ENCODE results near the gene NFYC. TPM values are rescaled to one million over a fixed set of nuclear protein-coding genes. Genes with fewer than 3 reads are reported as not detected.

NFYC gene
- total and polyA plus RNA-seq, 3 donors from 2014 or later = 69.1 to 83.9 (median 70.0) TPM

DNA sequence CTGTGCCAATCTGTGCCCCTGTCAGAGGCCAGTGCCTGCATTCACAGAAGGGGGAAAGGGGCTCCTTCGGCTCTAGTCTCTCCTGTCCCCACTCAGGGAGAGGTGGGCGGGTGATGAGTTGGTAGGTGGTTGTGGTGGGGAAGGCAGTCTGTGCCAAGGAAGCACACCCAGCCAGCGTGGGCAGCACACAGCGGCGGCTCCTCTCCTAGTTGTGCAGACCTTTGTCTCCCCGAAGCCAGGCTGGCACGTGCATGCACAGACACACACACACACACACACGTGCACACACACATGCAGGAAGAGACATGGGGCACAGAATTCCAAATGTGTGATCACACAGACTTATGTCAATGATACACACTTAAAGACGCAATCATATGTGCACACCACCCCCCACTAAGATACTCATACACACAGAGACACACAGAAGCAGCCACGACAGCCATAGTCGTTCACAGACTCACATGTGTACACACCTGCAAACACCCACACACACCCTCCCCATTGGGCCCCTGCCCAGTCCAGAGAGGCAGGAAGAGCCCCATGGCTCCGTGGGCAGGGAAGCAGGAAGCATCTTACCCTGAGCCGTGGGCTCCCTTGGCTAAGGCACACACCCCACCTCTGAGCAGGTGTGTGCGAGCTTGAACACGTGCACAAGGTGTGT, 42.4 kb upstream of the NFYC start:
- intact Hi-C loops (cut with DNase I; ENCODE audit: low total_unique reads) = no loop called here
- no peaks in the 10 kb centered on the region for H3K27me3 ChIP-seq
- no peaks in the 10 kb centered on the region for H3K9me3 ChIP-seq
- TF ChIP-seq, protein P1, sequence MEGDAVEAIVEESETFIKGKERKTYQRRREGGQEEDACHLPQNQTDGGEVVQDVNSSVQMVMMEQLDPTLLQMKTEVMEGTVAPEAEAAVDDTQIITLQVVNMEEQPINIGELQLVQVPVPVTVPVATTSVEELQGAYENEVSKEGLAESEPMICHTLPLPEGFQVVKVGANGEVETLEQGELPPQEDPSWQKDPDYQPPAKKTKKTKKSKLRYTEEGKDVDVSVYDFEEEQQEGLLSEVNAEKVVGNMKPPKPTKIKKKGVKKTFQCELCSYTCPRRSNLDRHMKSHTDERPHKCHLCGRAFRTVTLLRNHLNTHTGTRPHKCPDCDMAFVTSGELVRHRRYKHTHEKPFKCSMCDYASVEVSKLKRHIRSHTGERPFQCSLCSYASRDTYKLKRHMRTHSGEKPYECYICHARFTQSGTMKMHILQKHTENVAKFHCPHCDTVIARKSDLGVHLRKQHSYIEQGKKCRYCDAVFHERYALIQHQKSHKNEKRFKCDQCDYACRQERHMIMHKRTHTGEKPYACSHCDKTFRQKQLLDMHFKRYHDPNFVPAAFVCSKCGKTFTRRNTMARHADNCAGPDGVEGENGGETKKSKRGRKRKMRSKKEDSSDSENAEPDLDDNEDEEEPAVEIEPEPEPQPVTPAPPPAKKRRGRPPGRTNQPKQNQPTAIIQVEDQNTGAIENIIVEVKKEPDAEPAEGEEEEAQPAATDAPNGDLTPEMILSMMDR (IDR thresholded peaks at IDR 0.05) = no peak
- TF ChIP-seq POLR2A (IDR thresholded peaks at IDR 0.05) = no peak
- no peak overlapping the region for H3K4me3 ChIP-seq
- WGBS, 2 donors = 85 to 86% methylated on average over 15 of the region's 15 CpGs
- DNase-seq = no peak
- H3K36me3 ChIP-seq (ENCODE audit: low read depth, missing control alignments) = no peaks in the 10 kb centered on the region
- H3K27ac ChIP-seq = no peak overlapping the region
- H3K4me1 ChIP-seq = no peaks in the 10 kb centered on the region

DNA sequence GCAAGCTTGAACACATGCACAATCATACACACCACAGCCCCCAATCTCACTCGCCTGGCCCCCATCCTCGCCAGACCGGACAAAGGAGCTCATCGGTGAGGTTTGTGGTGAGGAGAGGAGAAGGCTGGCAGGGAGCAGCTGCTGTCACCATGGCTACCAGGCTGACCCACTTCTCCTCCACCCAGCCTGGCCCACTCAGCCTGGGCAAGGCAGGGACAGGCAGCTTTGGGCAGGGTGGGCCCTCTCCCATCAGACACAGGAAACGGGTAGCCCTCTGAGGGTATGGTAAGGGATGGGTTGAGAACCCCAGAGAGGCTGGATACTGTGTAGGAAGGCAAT, 41.9 kb upstream of the NFYC start:
- WGBS, 2 donors = 94 to 96% methylated on average over 4 to 5 of the region's 5 CpGs
- TF ChIP-seq, protein P1 (IDR thresholded peaks at IDR 0.05) = no peak
- no peak for TF ChIP-seq POLR2A (IDR thresholded peaks at IDR 0.05)
- no peak overlapping the region for H3K4me3 ChIP-seq
- H3K9me3 ChIP-seq = no peaks in the 10 kb centered on the region
- DNase-seq = no peak
- no peak overlapping the region for H3K27ac ChIP-seq
- intact Hi-C loops (cut with DNase I; ENCODE audit: low total_unique reads) = no loop called here
- no peaks in the 10 kb centered on the region for H3K27me3 ChIP-seq
- no peaks in the 10 kb centered on the region for H3K36me3 ChIP-seq (ENCODE audit: low read depth, missing control alignments)
- H3K4me1 ChIP-seq = no peaks in the 10 kb centered on the region

DNA sequence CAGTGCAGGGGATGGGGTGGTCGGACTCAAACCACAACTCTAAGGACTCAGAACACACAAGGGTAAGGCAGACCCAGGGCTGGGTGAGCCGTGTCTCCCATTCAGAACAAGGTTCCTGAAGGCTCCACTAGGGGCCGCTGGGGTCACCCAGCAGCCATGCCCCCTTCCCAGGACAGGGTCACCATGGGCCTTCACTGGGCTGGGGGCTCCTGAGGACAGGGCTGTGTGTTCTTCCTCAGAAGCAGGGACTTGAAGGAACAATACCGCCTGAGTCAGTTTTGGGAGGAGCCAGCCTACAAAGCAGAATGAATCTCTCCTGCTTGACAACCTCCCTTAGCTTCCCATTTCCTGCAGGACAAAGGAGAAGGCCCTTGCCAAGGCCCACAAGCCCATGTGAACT, 41.4 kb upstream of the NFYC start:
- Histone ChIP-seq H3K4me1 (no peaks in the 10 kb centered on the region), H3K27me3 (no peaks in the 10 kb centered on the region), H3K9me3 (no peaks in the 10 kb centered on the region), H3K4me3 (no peak overlapping the region), H3K27ac (no peak overlapping the region), H3K36me3 (ENCODE audit: low read depth, missing control alignments) (no peaks in the 10 kb centered on the region)
- TF ChIP-seq, protein P1 (IDR thresholded peaks at IDR 0.05) = no peak
- no peak for TF ChIP-seq POLR2A (IDR thresholded peaks at IDR 0.05)
- WGBS, 2 donors = 70 to 77% methylated on average over 1 to 4 of the region's 4 CpGs
- no peak for DNase-seq
- intact Hi-C loops (cut with DNase I; ENCODE audit: low total_unique reads) = no loop called here

DNA sequence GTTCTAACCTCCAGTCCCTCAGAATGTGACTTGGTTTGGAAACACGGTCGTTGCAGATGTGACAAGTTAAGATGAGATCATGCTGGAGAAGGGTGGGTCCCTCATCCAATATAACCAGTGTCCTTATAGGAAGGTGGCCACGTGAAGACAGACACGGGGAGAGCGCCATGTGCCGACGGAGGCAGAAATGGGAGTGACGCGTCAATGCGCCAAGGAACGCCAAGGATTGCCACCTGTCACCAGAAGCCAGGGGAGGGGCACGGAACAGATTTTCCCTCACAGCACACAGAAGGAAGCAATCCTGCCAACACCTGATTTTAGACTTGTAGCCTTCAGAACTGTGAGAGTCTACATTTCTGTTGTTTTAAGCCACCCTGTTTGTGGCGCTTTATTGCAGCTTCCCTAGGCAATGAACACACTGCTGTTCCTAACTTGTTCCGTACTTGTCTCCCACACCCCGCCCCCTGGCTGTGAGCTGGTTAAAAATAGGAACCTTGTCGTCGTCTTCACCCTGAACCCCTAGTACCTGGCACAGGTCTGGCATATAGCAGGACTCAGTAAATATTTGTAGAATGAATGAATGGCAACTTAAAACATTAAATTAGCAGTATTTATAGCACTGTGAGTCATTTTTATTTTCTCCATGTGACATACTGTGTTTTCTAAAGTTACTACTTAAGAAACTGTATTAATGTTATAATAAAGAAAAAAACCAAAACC, 40.2 kb upstream of the NFYC start:
- TF ChIP-seq, protein P1 (IDR thresholded peaks at IDR 0.05) = no peak
- TF ChIP-seq POLR2A (IDR thresholded peaks at IDR 0.05) = no peak

More for the DNA sequence above, 40.2 kb upstream of the NFYC start:
- DNase-seq = no peak
- H3K27ac ChIP-seq = no peak overlapping the region
- H3K36me3 ChIP-seq (ENCODE audit: low read depth, missing control alignments) = no peaks in the 10 kb centered on the region
- WGBS, 2 donors = 77 to 85% methylated on average over 17 of the region's 17 CpGs
- no peaks in the 10 kb centered on the region for H3K4me1 ChIP-seq
- H3K9me3 ChIP-seq = no peaks in the 10 kb centered on the region
- no peaks in the 10 kb centered on the region for H3K27me3 ChIP-seq
- no peak overlapping the region for H3K4me3 ChIP-seq
- intact Hi-C loops (cut with DNase I; ENCODE audit: low total_unique reads) = no loop called here
